ENCODE data around the gene CLDN1. TPM values are rescaled to one million over a fixed set of nuclear protein-coding genes. Genes with fewer than 3 reads are reported as not detected.

CLDN1 gene
- total RNA-seq, 2 donors from 2014 or later: 8.7 to 10.2 TPM

- Histone ChIP-seq H3K27me3 (ENCODE audit: control insufficient read depth, insufficient read depth, low read length, poor library complexity, severe bottlenecking) (no peaks in the 10 kb centered on the region), H3K27ac (ENCODE audit: low read depth, low read length) (no peak overlapping the region), H3K4me3 (ENCODE audit: low read length) (no peak overlapping the region), H3K4me1 (ENCODE audit: control insufficient read depth, insufficient read depth, low read length) (peaks cover 22% of the 10 kb centered on the region), H3K9ac (ENCODE audit: extremely low read depth, low read length, poor library complexity, severe bottlenecking) (no peak overlapping the region), H3K9me3 (ENCODE audit: control insufficient read depth, low read length) (no peaks in the 10 kb centered on the region), H3K36me3 (ENCODE audit: control insufficient read depth, insufficient read depth, low read length) (peaks cover 11% of the 10 kb centered on the region)
- TF ChIP-seq CTCF (conservative IDR thresholded peaks at IDR 0.05): no peak
- Mint-ChIP-seq H3K27me3 (ENCODE audit: insufficient read depth) (no peaks in the 10 kb centered on the region), H3K4me3 (no peak overlapping the region), H3K9me3 (no peaks in the 10 kb centered on the region), H3K36me3 (ENCODE audit: low read depth) (no peaks in the 10 kb centered on the region), H3K4me1 (peaks cover 30% of the 10 kb centered on the region), H3K27ac (no peak overlapping the region)
- DNase-seq: no peak
- 88 to 92% methylated on average over 2 to 3 of the region's 3 CpGs for WGBS, 2 experiments (ENCODE audit: insufficient coverage in 1 of 2, insufficient read length in 1 of 2)
Observed at GRCh38 chr3:190302212-190302867, 19.9 kb downstream of the CLDN1 start.

GRCh38 chr3:190301591-190301990 lies 20.7 kb downstream of the CLDN1 start:
- Mint-ChIP-seq H3K4me3 (no peak overlapping the region), H3K27me3 (ENCODE audit: insufficient read depth) (no peaks in the 10 kb centered on the region), H3K27ac (no peak overlapping the region), H3K36me3 (ENCODE audit: low read depth) (no peaks in the 10 kb centered on the region), H3K4me1 (peaks cover 23% of the 10 kb centered on the region), H3K9me3 (no peaks in the 10 kb centered on the region)
- DNase-seq: no peak
- no peaks in the 10 kb centered on the region for H3K27me3 ChIP-seq (ENCODE audit: control insufficient read depth, insufficient read depth, low read length, poor library complexity, severe bottlenecking)
- no peak for TF ChIP-seq CTCF (conservative IDR thresholded peaks at IDR 0.05)
- whole genome bisulfite sequencing, 2 experiments (ENCODE audit: insufficient coverage in 1 of 2, insufficient read length in 1 of 2): 91 to 100% methylated on average over 2 to 3 of the region's 3 CpGs
- no peak overlapping the region for H3K27ac ChIP-seq (ENCODE audit: low read depth, low read length)
- no peaks in the 10 kb centered on the region for H3K9me3 ChIP-seq (ENCODE audit: control insufficient read depth, low read length)
- H3K4me1 ChIP-seq (ENCODE audit: control insufficient read depth, insufficient read depth, low read length): peaks cover 22% of the 10 kb centered on the region
- H3K36me3 ChIP-seq (ENCODE audit: control insufficient read depth, insufficient read depth, low read length): peaks cover 11% of the 10 kb centered on the region
- no peak overlapping the region for H3K9ac ChIP-seq (ENCODE audit: extremely low read depth, low read length, poor library complexity, severe bottlenecking)
- H3K4me3 ChIP-seq (ENCODE audit: low read length): no peak overlapping the region

- Histone ChIP-seq H3K4me3 (ENCODE audit: low read length) (no peak overlapping the region), H3K27me3 (ENCODE audit: control insufficient read depth, insufficient read depth, low read length, poor library complexity, severe bottlenecking) (no peaks in the 10 kb centered on the region), H3K9me3 (ENCODE audit: control insufficient read depth, low read length) (no peaks in the 10 kb centered on the region), H3K27ac (ENCODE audit: low read depth, low read length) (no peak overlapping the region), H3K4me1 (ENCODE audit: control insufficient read depth, insufficient read depth, low read length) (peaks cover 12% of the 10 kb centered on the region), H3K9ac (ENCODE audit: extremely low read depth, low read length, poor library complexity, severe bottlenecking) (no peak overlapping the region), H3K36me3 (ENCODE audit: control insufficient read depth, insufficient read depth, low read length) (peaks cover under 1% of the 10 kb centered on the region)
- DNase-seq: no peak
- Mint-ChIP-seq H3K9me3 (no peaks in the 10 kb centered on the region), H3K36me3 (ENCODE audit: low read depth) (no peaks in the 10 kb centered on the region), H3K27me3 (ENCODE audit: insufficient read depth) (no peaks in the 10 kb centered on the region), H3K4me1 (peaks cover 11% of the 10 kb centered on the region), H3K4me3 (no peak overlapping the region), H3K27ac (no peak overlapping the region)
- whole genome bisulfite sequencing, 2 experiments (ENCODE audit: insufficient coverage in 1 of 2, insufficient read length in 1 of 2): 84 to 87% methylated on average over 3 to 4 of the region's 4 CpGs
- no peak for TF ChIP-seq CTCF (conservative IDR thresholded peaks at IDR 0.05)
Observed at GRCh38 chr3:190299969-190300368, 22.3 kb downstream of the CLDN1 start.
